Measurements from ENCODE around the gene CALD1. TPM values are rescaled to one million over a fixed set of nuclear protein-coding genes. Genes with fewer than 3 reads are reported as not detected.

Gene CALD1
- total and polyA plus RNA-seq, 4 donors: 48.0 to 226 (median 95.2) TPM

- peak; percentile 56 for TF ChIP-seq REST (IDR thresholded peaks at IDR 0.05)
- no peak for TF ChIP-seq EGR1 (IDR thresholded peaks at IDR 0.05; ENCODE audit: low read depth in 2 of 2)
- TF ChIP-seq SP1 (IDR thresholded peaks at IDR 0.05): peak; percentile 53
- no peak for TF ChIP-seq GABPA (IDR thresholded peaks at IDR 0.05 in 1 of 2, conservative IDR thresholded peaks at IDR 0.05 in 1 of 2)
- TF ChIP-seq NR2F2 (IDR thresholded peaks at IDR 0.05): peak; percentile 75
- TF ChIP-seq RXRA (IDR thresholded peaks at IDR 0.05): peak; percentile 60 to 77
- no peak for TF ChIP-seq ATF3 (IDR thresholded peaks at IDR 0.05)
- no peak for TF ChIP-seq TAF1 (conservative IDR thresholded peaks at IDR 0.05)
- TF ChIP-seq FOXA2 (IDR thresholded peaks at IDR 0.05): peak; percentile 69
- no peak for TF ChIP-seq JUND (IDR thresholded peaks at IDR 0.05)
- peak; percentile 28 for TF ChIP-seq YY1 (IDR thresholded peaks at IDR 0.05)
- TF ChIP-seq HNF4G (IDR thresholded peaks at IDR 0.05): no peak
- no peak for TF ChIP-seq FOXA1 (IDR thresholded peaks at IDR 0.05)
These were observed 217.9 kb downstream of the CALD1 start (continued) for GRCh38 chr7:134997214-134997885.

GRCh38 chr7:134999136-134999535, 219.7 kb downstream of the CALD1 start:
- Histone ChIP-seq H3K27me3 (ENCODE audit: control insufficient read depth in 4 of 4, insufficient read depth in 4 of 4, low read length in 3 of 4) (no peaks in the 10 kb centered on the region), H3K4me3 (ENCODE audit: low read depth in 1 of 3, low read length in 3 of 3) (no peak overlapping the region), H3K36me3 (ENCODE audit: control insufficient read depth in 4 of 4, insufficient read depth in 3 of 4, low read depth in 1 of 4, low read length in 3 of 4) (peaks cover 0 to 8% (median 2%) of the 10 kb centered on the region in 4 donors), H3K9me3 (ENCODE audit: control insufficient read depth in 4 of 4, low read length in 3 of 4) (no peaks in the 10 kb centered on the region), H3K4me1 (ENCODE audit: control insufficient read depth in 4 of 4, insufficient read depth in 4 of 4, low read length in 3 of 4) (peaks cover 3 to 12% (median 10%) of the 10 kb centered on the region in 4 donors), H3K27ac (ENCODE audit: low read depth in 1 of 2, low read length in 2 of 2) (no peak overlapping the region), H3K9ac (ENCODE audit: low read depth in 1 of 2, low read length in 2 of 2) (no peak overlapping the region)
- TF ChIP-seq JUND (IDR thresholded peaks at IDR 0.05) (no peak), YY1 (IDR thresholded peaks at IDR 0.05) (no peak), RAD21 (IDR thresholded peaks at IDR 0.05) (no peak), MAX (IDR thresholded peaks at IDR 0.05) (no peak), REST (IDR thresholded peaks at IDR 0.05) (no peak), ZBTB33 (IDR thresholded peaks at IDR 0.05) (no peak), ATF3 (IDR thresholded peaks at IDR 0.05) (no peak), RXRA (IDR thresholded peaks at IDR 0.05) (no peak), EGR1 (IDR thresholded peaks at IDR 0.05; ENCODE audit: low read depth in 2 of 2) (no peak), GABPA (IDR thresholded peaks at IDR 0.05 in 1 of 2, conservative IDR thresholded peaks at IDR 0.05 in 1 of 2) (no peak), FOXA2 (IDR thresholded peaks at IDR 0.05) (no peak), FOXA1 (IDR thresholded peaks at IDR 0.05) (no peak), HNF4A (conservative IDR thresholded peaks at IDR 0.05) (no peak), HNF4G (IDR thresholded peaks at IDR 0.05) (no peak), SP1 (IDR thresholded peaks at IDR 0.05) (no peak), CTCF (IDR thresholded peaks at IDR 0.05; ENCODE audit: low read depth, low read length, missing input control) (no peak), NR2F2 (IDR thresholded peaks at IDR 0.05) (no peak), TAF1 (conservative IDR thresholded peaks at IDR 0.05) (no peak)
- 98% methylated on average over 3 of the region's 3 CpGs for WGBS
- DNase-seq (ENCODE audit: low spot score): no peak
